SK-N-SH treated with all-trans-retinoic acid at 6 μM for 48 hours (cell line): ENCODE measurements around the gene RABEPK.

Source experiments
- CSRNP3 ChIP-seq: fragments of 250-450 bp; sonication (Bioruptor Pico); IDR thresholded peaks from 2 replicates; pipeline ENCODE4 v1.5.1; 2021; ENCODE audit warnings: mild to moderate bottlenecking, moderate library complexity
- PPARA ChIP-seq: fragments of 250-450 bp; sonication (Bioruptor Pico); IDR thresholded peaks from 2 replicates; pipeline ENCODE4 v1.5.0; 2020; ENCODE audit warnings: mild to moderate bottlenecking, borderline replicate concordance
- ZFP3 ChIP-seq: fragments of 250-450 bp; sonication (Bioruptor Pico); IDR thresholded peaks from 2 replicates; pipeline ENCODE4 v1.5.0; 2020; ENCODE audit warnings: mild to moderate bottlenecking, moderate library complexity
- ZNF70 ChIP-seq: fragments of 450-650 bp; formaldehyde crosslinking; IDR thresholded peaks from 2 replicates; pipeline ENCODE4 v1.5.0; 2020; ENCODE audit warnings: mild to moderate bottlenecking, moderate library complexity
- ZNF8 ChIP-seq: fragments of 450-650 bp; formaldehyde crosslinking; IDR thresholded peaks from 2 replicates; pipeline ENCODE4 v1.5.0; 2020; ENCODE audit warnings: mild to moderate bottlenecking, moderate library complexity

DNA sequence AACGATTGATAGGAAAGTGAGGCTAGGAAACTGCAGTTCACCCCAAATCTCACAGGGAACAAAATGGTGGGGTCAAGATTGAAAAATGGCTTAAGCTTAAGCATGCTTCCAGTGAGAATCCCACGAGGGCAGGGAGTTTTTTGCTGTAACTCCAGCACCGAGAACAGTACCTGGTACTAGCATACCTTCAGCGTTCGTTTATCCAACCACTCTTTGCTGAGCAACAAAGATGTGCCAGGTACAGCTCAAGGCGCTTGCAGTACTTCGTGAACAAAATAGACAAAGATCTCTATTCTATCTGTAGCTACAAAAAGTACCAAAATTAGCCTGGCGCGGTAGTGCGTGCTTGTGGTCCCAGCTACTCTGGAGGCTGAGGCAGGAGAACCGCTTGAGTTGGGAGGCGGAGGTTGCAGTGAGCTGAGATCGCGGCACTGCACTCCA, 10.0 kb upstream of the RABEPK start:
- TF ChIP-seq ZNF70 (CRISPR knock-in tag) (no peak), PPARA (CRISPR knock-in tag) (no peak), ZNF8 (no peak), CSRNP3 (CRISPR knock-in tag) (no peak), ZFP3 (CRISPR knock-in tag) (no peak)
